CD14-positive monocyte (primary cell): ENCODE measurements around the gene CTCFL. TPM values are rescaled to one million over a fixed set of nuclear protein-coding genes. Genes with fewer than 3 reads are reported as not detected.
A peak's percentile ranks its signal among the peaks of the same experiment; 100 is the strongest.
"Not testable (repeated sequence)": the region's sequence is repeated elsewhere in the genome, so short reads cannot be mapped to it uniquely, and the experiment has no call there.

Experiments
- DNase-seq, 3 donors: peaks; one replicate each; pipeline ENCODE4 v3.0.0-alpha.2; 2011 to 2022
- H2AFZ ChIP-seq: 2 replicates; pipeline ENCODE4 v1.6.0; 2012; ENCODE audit warnings: mild to moderate bottlenecking, low read depth, low read length, inconsistent platforms; ENCODE audit not compliant: insufficient read depth, poor library complexity, severe bottlenecking
- H3K27ac ChIP-seq, 2 donors: 1 replicate in 1 of 2; 2 replicates in 1 of 2; pipeline ENCODE4 v1.5.1; 2012 to 2013; ENCODE audit warnings: low read length in 2 of 2, control low read depth in 1 of 2, inconsistent platforms in 1 of 2, low read depth in 1 of 2, mild to moderate bottlenecking in 1 of 2
- H3K27me3 ChIP-seq, 2 donors: one replicate each; pipeline versions ENCODE4 v1.6.0 to v1.6.1; 2011 to 2013; ENCODE audit warnings: low read length in 2 of 2; ENCODE audit not compliant: control insufficient read depth in 2 of 2, insufficient read depth in 2 of 2
- H3K36me3 ChIP-seq, 2 donors: replicated peaks in 1 of 2; 1 replicate in 1 of 2; 2 replicates in 1 of 2; pipeline versions ENCODE4 v1.5.1 to v1.6.1; 2012 to 2013; ENCODE audit warnings: low read length in 2 of 2, control low read depth in 1 of 2, inconsistent platforms in 1 of 2, mild to moderate bottlenecking in 1 of 2; ENCODE audit not compliant: insufficient read depth in 2 of 2, control insufficient read depth in 1 of 2
- H3K4me1 ChIP-seq, 2 donors: 1 replicate in 1 of 2; 2 replicates in 1 of 2; pipeline versions ENCODE4 v1.5.1 to v1.6.1; 2012 to 2013; ENCODE audit warnings: low read length in 2 of 2, control low read depth in 1 of 2, inconsistent platforms in 1 of 2, mild to moderate bottlenecking in 1 of 2, moderate library complexity in 1 of 2; ENCODE audit not compliant: insufficient read depth in 2 of 2, control insufficient read depth in 1 of 2
- H3K4me2 ChIP-seq: replicated peaks from 2 replicates; pipeline ENCODE3; 2012; ENCODE audit warnings: low read length, moderate library complexity, mild to moderate bottlenecking; ENCODE audit not compliant: poor library complexity, severe bottlenecking; ENCODE audit errors: extremely low read depth
- H3K4me3 ChIP-seq, 3 experiments: fragments of 200-600 bp in 1 of 3; sonication (generic) in 1 of 3; replicated peaks in 1 of 3; 1 replicate in 2 of 3; 2 replicates in 1 of 3; pipeline ENCODE4 v1.5.1; 2011 to 2013; ENCODE audit warnings: low read length in 3 of 3, mild to moderate bottlenecking in 3 of 3, control low read depth in 2 of 3, low read depth in 2 of 3, inconsistent platforms in 1 of 3, moderate library complexity in 1 of 3
- H3K79me2 ChIP-seq: 2 replicates; pipeline ENCODE4 v1.6.0; 2012; ENCODE audit warnings: mild to moderate bottlenecking, control low read depth, inconsistent platforms, low read length, moderate library complexity; ENCODE audit not compliant: insufficient read depth
- H3K9ac ChIP-seq: 2 replicates; pipeline ENCODE4 v1.6.0; 2017; ENCODE audit warnings: low read length, mild to moderate bottlenecking; ENCODE audit not compliant: insufficient read depth, poor library complexity, severe bottlenecking
- H3K9me3 ChIP-seq, 2 donors: replicated peaks in 1 of 2; 1 replicate in 1 of 2; 2 replicates in 1 of 2; pipeline versions ENCODE4 v1.5.1 to v1.6.1; 2012 to 2013; ENCODE audit warnings: low read length in 2 of 2, control low read depth in 1 of 2; ENCODE audit not compliant: control insufficient read depth in 1 of 2, insufficient read depth in 1 of 2
- H4K20me1 ChIP-seq: 2 replicates; pipeline ENCODE4 v1.6.0; 2012; ENCODE audit warnings: mild to moderate bottlenecking, low read length, control low read depth, moderate library complexity; ENCODE audit not compliant: insufficient read depth
- H3K27ac Mint-ChIP-seq, 7 donors: one replicate each; pipeline ENCODE4 v1.8.0; 2020; ENCODE audit warnings: mild to moderate bottlenecking in 7 of 7, mixed read lengths in 7 of 7, moderate library complexity in 6 of 7, inconsistent platforms in 2 of 7
- H3K27me3 Mint-ChIP-seq, 3 donors: one replicate each; pipeline ENCODE4 v1.8.0; 2021 to 2022; ENCODE audit warnings: low read depth in 3 of 3, mild to moderate bottlenecking in 3 of 3, mixed read lengths in 3 of 3, moderate library complexity in 3 of 3, inconsistent platforms in 1 of 3
- H3K36me3 Mint-ChIP-seq, 2 donors: one replicate each; pipeline ENCODE4 v1.8.0; 2020; ENCODE audit warnings: mixed read lengths in 2 of 2, inconsistent platforms in 1 of 2, mild to moderate bottlenecking in 1 of 2
- H3K4me1 Mint-ChIP-seq: one replicate; pipeline ENCODE4 v1.8.0; 2020; ENCODE audit warnings: mild to moderate bottlenecking, mixed read lengths
- H3K4me3 Mint-ChIP-seq, 2 donors: one replicate each; pipeline ENCODE4 v1.8.0; 2020; ENCODE audit warnings: mild to moderate bottlenecking in 2 of 2, mixed read lengths in 2 of 2, moderate library complexity in 1 of 2
- H3K9me3 Mint-ChIP-seq, 7 donors: one replicate each; pipeline ENCODE4 v1.8.0; 2020 to 2022; ENCODE audit warnings: mixed read lengths in 7 of 7, mild to moderate bottlenecking in 6 of 7, moderate library complexity in 6 of 7, inconsistent platforms in 2 of 7
- WGBS: methylation state at CpG from one replicate; pipeline ENCODE4 v1.1.5; 2013; ENCODE audit warnings: missing lambda C conversion rate; ENCODE audit not compliant: insufficient coverage; 5-methylcytosine and 5-hydroxymethylcytosine counted together
- intact Hi-C, 2 donors: fragments of 100-400 bp; cut with micrococcal nuclease; formaldehyde crosslinking; loops; one replicate each; pipeline versions ENCODE4 v1.15.0 to v1.15.1; 2023
- polyA plus RNA-seq, 3 donors: library from polyadenylated mRNA; depleted of rRNA in 1 of 3; unstranded in 2 of 3; stranded (reverse) in 1 of 3; fragments of 300-500 nt in 2 of 3; fragments of >200 nt in 1 of 3; fragmentation: Illumina TruSeq in 2 of 3; gene quantifications; 1 replicate in 2 of 3; 2 replicates in 1 of 3; pipeline ENCODE4 v1.2.3, GENCODE V29; 2012 to 2021
- TF ChIP-seq, protein P1 (sequence below): fragments of 200-600 bp; IDR thresholded peaks from one replicate; pipeline ENCODE4 v1.8.0; 2022; ENCODE audit warnings: antibody characterized with exemption, mild to moderate bottlenecking

The CTCFL gene
- polyA plus RNA-seq, 3 donors, result not detected

DNA sequence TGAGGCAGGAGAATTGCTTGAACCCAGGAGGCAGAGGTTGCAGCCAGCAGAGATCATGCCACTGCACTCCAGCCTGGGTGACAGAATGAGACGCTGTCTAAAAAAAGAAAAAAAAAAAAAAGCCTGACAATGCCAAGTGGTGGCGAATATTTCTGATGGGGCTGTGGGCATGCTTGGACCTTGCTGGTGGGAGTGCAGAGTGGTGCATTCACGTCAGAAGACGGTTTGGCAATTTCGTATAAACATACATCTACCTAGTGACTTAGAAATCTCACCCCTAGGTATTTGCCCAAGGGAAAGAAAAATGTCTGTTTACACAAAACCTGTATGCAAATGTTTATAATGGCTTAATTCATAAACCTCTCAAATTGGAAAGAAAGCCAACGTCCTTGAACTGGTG is 33.6 kb downstream of the CTCFL start:
- H3K27ac Mint-ChIP-seq, result no peak overlapping the region
- no peaks in the 10 kb centered on the region for H3K79me2 ChIP-seq
- H3K9me3 Mint-ChIP-seq, result peaks cover 0 to 2% (median 0%) of the 10 kb centered on the region in 7 donors
- intact Hi-C loops, result no loop called here
- no peaks in the 10 kb centered on the region for H3K36me3 ChIP-seq
- no peak overlapping the region for H3K4me3 ChIP-seq
- H3K27ac ChIP-seq, result no peak overlapping the region
- peaks cover 10% of the 10 kb centered on the region for H3K4me1 Mint-ChIP-seq
- H3K9ac ChIP-seq, result no peak overlapping the region
- no peaks in the 10 kb centered on the region for H4K20me1 ChIP-seq
- H3K4me1 ChIP-seq, result peaks cover 4 to 6% of the 10 kb centered on the region in 2 donors
- H3K4me3 Mint-ChIP-seq, result no peak overlapping the region
- H3K9me3 ChIP-seq, result no peaks in the 10 kb centered on the region
- no peak overlapping the region for H3K4me2 ChIP-seq
- H3K27me3 Mint-ChIP-seq, result peaks cover 13 to 20% (median 18%) of the 10 kb centered on the region in 3 donors
- H2AFZ ChIP-seq, result no peak overlapping the region
- peaks cover 3 to 4% of the 10 kb centered on the region in 2 donors for H3K27me3 ChIP-seq
- no CpG with 5 or more reads among the region's 6 CpGs for WGBS
- no peak for DNase-seq
- H3K36me3 Mint-ChIP-seq, result no peaks in the 10 kb centered on the region
- TF ChIP-seq, protein P1, sequence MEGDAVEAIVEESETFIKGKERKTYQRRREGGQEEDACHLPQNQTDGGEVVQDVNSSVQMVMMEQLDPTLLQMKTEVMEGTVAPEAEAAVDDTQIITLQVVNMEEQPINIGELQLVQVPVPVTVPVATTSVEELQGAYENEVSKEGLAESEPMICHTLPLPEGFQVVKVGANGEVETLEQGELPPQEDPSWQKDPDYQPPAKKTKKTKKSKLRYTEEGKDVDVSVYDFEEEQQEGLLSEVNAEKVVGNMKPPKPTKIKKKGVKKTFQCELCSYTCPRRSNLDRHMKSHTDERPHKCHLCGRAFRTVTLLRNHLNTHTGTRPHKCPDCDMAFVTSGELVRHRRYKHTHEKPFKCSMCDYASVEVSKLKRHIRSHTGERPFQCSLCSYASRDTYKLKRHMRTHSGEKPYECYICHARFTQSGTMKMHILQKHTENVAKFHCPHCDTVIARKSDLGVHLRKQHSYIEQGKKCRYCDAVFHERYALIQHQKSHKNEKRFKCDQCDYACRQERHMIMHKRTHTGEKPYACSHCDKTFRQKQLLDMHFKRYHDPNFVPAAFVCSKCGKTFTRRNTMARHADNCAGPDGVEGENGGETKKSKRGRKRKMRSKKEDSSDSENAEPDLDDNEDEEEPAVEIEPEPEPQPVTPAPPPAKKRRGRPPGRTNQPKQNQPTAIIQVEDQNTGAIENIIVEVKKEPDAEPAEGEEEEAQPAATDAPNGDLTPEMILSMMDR, result no peak

DNA sequence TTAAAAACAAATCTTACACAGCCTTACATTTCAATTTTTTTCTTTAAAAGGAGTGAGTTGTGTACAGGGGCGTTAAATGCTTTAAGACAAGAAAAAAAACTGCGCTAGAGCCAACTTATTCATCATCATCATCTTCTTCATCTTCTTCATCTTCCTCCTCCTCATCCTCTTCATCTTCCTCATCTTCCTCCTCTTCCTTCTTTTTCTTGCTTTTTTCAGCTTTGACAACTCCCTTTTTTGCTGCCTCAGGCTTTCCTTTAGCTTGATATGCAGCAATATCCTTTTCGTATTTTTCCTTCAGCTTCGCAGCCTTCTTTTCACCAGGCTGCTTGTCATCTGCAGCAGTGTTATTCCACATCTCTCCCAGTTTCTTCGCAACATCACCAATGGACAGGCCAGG is 36.7 kb downstream of the CTCFL start:
- H3K9ac ChIP-seq, H2AFZ ChIP-seq, H4K20me1 ChIP-seq, H3K4me1 ChIP-seq, H3K9me3 ChIP-seq, H3K27ac ChIP-seq, intact Hi-C loops, H3K9me3 Mint-ChIP-seq, H3K79me2 ChIP-seq, H3K4me1 Mint-ChIP-seq, H3K27me3 ChIP-seq, H3K36me3 ChIP-seq, H3K36me3 Mint-ChIP-seq, H3K4me2 ChIP-seq, DNase-seq, H3K4me3 ChIP-seq: not testable (repeated sequence)
- Mint-ChIP-seq H3K27me3 (peaks cover 12 to 18% (median 17%) of the 10 kb centered on the region in 3 donors), H3K4me3 (peak overlapping the region in 1 of 2 donors; percentile 65), H3K27ac (peak overlapping the region in 2 of 7 donors; percentile 31 to 70)
- no CpG with 5 or more reads among the region's 5 CpGs for WGBS
